ENCODE results near the gene SDCBP2.

DNA sequence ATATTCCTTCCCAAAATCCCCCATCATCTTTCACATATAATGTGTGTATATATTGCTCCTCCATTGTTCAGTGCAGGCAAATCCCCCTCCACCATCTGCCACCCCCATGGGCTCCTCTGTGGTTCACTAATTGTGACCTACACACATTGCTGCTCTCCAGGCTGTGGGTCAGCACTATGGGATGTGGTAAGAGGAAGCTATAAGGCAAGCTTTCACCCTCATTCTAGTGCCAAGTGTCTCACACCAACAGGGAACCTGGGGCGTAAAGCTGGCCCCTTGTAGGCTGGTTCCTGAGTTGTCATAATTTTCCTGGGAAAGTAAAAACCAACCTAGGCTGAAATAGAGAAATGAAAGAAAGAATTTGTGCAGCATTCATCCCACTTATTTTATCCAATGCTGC, 47.1 kb upstream of the SDCBP2 start:
- TF ChIP-seq, protein P1, sequence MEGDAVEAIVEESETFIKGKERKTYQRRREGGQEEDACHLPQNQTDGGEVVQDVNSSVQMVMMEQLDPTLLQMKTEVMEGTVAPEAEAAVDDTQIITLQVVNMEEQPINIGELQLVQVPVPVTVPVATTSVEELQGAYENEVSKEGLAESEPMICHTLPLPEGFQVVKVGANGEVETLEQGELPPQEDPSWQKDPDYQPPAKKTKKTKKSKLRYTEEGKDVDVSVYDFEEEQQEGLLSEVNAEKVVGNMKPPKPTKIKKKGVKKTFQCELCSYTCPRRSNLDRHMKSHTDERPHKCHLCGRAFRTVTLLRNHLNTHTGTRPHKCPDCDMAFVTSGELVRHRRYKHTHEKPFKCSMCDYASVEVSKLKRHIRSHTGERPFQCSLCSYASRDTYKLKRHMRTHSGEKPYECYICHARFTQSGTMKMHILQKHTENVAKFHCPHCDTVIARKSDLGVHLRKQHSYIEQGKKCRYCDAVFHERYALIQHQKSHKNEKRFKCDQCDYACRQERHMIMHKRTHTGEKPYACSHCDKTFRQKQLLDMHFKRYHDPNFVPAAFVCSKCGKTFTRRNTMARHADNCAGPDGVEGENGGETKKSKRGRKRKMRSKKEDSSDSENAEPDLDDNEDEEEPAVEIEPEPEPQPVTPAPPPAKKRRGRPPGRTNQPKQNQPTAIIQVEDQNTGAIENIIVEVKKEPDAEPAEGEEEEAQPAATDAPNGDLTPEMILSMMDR (IDR thresholded peaks at IDR 0.05), result no peak
- TF ChIP-seq POLR2A (IDR thresholded peaks at IDR 0.05), result no peak

All from ovary (tissue), 3 donors.